DND-41 (cell line): ENCODE results near the gene CFAP97D2.

ENCODE experiments used
- EZH2 ChIP-seq: IDR thresholded peaks from 3 replicates; pipeline ENCODE4 v1.6.1; 2012; ENCODE audit warnings: borderline replicate concordance, low read depth, mild to moderate bottlenecking, moderate library complexity, low read length, inconsistent platforms; ENCODE audit not compliant: severe bottlenecking
- TF ChIP-seq, protein P1 (sequence below): IDR thresholded peaks from 2 replicates; pipeline ENCODE4 v1.5.1; 2012; ENCODE audit warnings: borderline replicate concordance, low read length, moderate library complexity, mild to moderate bottlenecking; ENCODE audit not compliant: poor library complexity, severe bottlenecking; ENCODE audit errors: extremely low read depth

DNA sequence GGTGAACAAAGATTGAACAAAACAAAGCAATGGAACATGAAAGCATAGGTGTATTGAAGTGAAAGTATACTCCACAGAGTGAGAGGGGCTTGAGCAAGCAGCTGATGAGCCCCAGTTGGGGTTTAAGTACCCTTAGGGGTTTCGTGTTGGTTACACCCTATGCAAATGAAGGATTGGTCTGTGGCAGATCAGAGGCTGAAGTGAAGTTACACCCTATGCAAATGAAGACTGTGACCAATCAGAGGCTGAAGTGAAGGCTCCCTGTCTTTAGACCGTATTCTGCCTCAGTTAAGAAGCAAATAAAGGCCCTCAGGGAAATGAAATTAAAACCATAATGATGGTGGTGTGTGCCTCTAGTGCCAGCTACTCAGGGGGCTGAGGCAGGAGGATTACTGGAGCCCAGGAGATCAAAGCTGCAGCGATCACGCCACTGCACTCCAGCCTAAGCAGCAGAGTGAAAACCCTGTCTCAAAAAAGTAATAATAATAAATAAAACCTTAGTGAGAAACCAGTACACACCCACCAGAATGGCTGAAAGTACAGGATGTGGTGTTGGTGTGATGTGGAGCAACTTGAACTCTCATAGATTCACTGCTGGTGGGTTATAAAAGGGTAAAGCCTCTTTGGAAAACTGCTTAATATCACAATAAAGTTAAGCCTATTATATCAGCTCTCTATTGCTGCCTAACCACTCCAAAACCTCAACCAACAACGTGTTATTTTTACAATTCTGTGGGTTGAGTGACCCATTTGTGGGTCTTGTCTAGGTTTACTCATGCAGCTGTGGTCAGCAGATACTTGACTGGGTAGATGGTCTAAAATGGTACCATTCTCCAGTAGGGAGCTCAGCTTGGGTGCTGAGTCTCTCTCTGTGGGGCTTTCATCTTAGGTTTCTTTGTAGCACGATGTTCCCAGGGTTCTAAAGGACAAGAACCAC lies 89.6 kb downstream of the CFAP97D2 start:
- TF ChIP-seq, protein P1, sequence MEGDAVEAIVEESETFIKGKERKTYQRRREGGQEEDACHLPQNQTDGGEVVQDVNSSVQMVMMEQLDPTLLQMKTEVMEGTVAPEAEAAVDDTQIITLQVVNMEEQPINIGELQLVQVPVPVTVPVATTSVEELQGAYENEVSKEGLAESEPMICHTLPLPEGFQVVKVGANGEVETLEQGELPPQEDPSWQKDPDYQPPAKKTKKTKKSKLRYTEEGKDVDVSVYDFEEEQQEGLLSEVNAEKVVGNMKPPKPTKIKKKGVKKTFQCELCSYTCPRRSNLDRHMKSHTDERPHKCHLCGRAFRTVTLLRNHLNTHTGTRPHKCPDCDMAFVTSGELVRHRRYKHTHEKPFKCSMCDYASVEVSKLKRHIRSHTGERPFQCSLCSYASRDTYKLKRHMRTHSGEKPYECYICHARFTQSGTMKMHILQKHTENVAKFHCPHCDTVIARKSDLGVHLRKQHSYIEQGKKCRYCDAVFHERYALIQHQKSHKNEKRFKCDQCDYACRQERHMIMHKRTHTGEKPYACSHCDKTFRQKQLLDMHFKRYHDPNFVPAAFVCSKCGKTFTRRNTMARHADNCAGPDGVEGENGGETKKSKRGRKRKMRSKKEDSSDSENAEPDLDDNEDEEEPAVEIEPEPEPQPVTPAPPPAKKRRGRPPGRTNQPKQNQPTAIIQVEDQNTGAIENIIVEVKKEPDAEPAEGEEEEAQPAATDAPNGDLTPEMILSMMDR: no peak
- TF ChIP-seq EZH2: no peak
